ENCODE measurements around the gene CERCAM.

GRCh38 chr9:128420651-128421481 is at the start of gene CERCAM:
- no peak for TF ChIP-seq CTCF (conservative IDR thresholded peaks at IDR 0.05; ENCODE audit: low read depth, low read length)
- no peak for TF ChIP-seq EZH2 (IDR thresholded peaks at IDR 0.05; ENCODE audit: borderline replicate concordance, low read depth, low read length, poor library complexity, severe bottlenecking)
